ENCODE results near the gene RANBP3.
"Not testable (repeated sequence)": the region's sequence is repeated elsewhere in the genome, so short reads cannot be mapped to it uniquely, and the experiment has no call there.

Gene RANBP3

DNA sequence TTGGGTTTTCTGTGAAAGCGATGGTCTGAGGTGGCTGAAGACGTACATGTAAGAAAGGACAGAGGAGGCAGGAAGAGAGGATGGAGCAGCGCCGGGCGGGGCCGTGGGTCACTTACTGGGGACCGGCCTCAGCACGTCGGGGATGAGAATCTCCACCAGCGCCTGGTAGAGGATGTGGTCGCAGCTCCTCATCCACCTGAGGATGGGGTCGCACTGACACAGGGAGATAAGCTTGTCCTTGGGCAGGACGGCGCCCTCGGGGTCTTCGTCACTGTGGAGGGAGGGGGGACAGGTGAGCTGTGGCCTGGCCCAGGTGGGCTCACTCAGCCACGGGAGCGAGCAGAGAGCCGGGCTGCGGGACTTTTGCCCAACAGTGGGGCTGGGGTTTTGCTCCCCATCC lies 29.0 kb upstream of the RANBP3 start:
- no peak for DNase-seq

GRCh38 chr19:6006070-6006446 lies 28.1 kb upstream of the RANBP3 start:
- not testable (repeated sequence) for DNase-seq

GRCh38 chr19:6005321-6006069 lies 27.6 kb upstream of the RANBP3 start:
- DNase-seq = no peak

- no peak for DNase-seq
These were observed 26.0 kb upstream of the RANBP3 start for GRCh38 chr19:6003976-6004375.

DNA sequence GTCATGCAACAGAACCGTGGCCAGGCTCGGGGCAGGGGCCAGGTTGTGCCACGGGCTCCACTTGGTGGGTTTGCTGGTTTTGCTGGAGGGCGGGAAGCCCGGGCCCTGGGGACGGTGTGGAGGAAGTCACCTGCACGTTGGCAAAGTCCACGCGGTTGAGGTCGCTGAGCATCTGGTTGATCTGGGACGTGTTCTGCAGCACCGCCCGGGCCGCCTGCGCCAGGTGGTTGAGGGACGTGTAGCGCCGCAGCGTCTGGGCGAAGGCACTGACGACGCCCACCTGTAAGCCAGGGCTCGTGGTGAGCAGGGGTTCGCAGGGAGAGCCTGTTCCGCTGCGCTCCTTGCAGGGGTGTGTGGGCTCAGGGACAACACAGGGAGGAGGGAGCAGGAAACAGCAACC lies 24.7 kb upstream of the RANBP3 start:
- no peak for DNase-seq

DNA sequence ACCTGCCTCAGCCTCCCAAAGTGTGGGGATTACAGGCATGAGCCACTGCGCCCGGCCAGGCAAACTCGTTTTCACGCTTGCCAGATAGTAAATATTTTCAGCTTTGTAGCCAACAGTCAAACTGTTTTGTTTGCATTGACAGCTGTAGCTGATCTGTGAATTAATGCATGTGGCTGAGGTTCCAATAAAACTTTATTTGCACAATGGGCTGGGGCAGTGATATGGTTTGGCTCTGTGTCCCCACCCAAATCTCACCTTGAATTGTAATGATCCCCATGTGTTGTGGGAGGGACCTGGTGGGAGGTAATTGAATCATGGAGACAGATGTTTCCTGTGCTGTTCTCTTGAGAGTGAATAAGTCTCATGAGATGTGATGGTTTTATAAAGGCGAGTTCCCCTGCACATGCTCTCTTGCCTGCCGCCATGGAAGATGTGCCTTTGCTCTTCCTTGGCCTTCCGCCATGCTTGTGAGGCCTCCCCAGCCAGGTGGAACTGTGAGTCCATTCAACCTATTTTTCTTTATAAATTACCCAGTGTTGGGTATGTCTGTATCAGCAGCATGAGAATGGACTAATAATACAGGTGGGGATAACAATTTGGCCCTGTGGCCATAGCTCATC lies 22.4 kb upstream of the RANBP3 start:
- DNase-seq = no peak

- no peak for DNase-seq
These were observed 21.8 kb upstream of the RANBP3 start for GRCh38 chr19:5999693-6000092.

- no peak for DNase-seq
These were observed 19.4 kb upstream of the RANBP3 start for GRCh38 chr19:5997371-5997770.

GRCh38 chr19:5996623-5997320 lies 18.8 kb upstream of the RANBP3 start:
- no peak for DNase-seq

- DNase-seq = no peak
These were observed 18.2 kb upstream of the RANBP3 start for GRCh38 chr19:5996102-5996501.

DNA sequence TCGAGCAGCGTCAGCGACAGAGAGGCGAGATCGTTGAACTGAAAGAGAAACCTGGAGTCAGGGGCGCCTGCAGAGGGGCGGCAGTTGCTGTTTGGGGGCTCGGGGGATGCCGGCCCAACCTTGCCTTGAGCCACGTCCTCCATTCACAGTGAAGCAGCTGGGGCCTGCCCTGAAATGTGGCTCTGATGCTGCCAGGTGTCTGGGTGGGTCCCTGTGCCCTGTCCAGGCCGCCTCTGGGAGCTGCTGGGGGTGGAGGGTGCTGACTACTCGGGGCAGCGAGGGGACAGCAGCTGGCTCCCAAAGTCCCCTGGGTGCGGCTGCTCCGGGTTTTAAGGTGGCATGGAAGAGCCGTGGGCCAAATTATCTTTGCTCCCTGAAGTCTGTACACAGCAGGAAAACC lies 17.7 kb upstream of the RANBP3 start:
- no peak for DNase-seq

- DNase-seq = no peak
These were observed 16.6 kb upstream of the RANBP3 start for GRCh38 chr19:5994405-5995165.

GRCh38 chr19:5993648-5994358 lies 15.9 kb upstream of the RANBP3 start:
- no peak for DNase-seq

GRCh38 chr19:5993201-5993600 lies 15.3 kb upstream of the RANBP3 start:
- DNase-seq = no peak

DNA sequence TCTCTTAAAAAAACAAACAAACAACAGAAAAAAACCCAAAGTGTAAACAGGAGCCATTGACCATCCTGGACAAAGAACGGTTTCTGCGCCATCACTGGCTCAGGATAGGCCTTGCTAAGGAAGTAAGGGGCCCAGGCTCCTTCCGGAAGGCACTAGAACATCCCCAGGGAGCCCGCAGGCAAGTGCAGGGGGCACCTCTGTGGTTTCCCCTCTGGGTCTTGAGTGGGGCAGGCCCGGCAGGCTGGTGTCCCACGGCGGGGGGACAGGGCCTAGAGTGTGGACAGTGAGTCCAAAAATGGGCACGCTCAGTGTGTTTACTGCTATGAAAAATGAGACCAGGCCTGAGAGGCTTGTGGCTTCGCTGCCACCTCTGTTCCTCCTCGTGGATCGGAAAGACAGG lies 14.8 kb upstream of the RANBP3 start:
- no peak for DNase-seq

DNA sequence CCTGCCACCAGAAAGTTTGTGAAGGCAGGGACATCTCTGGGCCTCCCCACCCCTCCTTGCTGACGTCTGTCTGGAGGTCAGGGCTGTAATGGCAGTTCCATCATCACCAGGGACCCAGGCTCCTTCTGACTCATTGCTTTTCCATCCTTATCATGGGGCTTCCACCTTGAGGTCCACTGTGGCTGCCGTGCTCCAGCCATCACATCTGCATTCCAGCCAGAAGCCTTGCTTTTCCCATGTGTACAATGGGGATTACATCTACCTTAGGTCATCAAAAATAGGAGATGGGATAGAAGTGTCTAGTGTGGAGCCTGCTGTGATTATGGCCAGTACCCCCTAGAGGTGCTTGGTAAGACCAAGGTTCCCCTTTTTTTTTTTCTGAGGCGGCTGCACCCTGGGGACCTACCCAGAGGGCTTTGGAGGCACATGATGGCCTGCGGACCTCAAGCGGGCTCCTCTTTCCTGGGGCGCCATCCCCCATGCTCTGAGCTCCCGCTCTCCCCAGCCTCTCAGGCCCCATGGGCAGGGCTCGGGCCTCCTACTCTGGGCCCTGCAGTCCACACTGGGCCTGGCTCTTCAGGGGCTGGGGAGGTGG lies 13.4 kb upstream of the RANBP3 start:
- DNase-seq = no peak

GRCh38 chr19:5990289-5990797 lies 12.4 kb upstream of the RANBP3 start:
- no peak for DNase-seq

- no peak for DNase-seq
These were observed 11.6 kb upstream of the RANBP3 start for GRCh38 chr19:5989388-5990074.

DNA sequence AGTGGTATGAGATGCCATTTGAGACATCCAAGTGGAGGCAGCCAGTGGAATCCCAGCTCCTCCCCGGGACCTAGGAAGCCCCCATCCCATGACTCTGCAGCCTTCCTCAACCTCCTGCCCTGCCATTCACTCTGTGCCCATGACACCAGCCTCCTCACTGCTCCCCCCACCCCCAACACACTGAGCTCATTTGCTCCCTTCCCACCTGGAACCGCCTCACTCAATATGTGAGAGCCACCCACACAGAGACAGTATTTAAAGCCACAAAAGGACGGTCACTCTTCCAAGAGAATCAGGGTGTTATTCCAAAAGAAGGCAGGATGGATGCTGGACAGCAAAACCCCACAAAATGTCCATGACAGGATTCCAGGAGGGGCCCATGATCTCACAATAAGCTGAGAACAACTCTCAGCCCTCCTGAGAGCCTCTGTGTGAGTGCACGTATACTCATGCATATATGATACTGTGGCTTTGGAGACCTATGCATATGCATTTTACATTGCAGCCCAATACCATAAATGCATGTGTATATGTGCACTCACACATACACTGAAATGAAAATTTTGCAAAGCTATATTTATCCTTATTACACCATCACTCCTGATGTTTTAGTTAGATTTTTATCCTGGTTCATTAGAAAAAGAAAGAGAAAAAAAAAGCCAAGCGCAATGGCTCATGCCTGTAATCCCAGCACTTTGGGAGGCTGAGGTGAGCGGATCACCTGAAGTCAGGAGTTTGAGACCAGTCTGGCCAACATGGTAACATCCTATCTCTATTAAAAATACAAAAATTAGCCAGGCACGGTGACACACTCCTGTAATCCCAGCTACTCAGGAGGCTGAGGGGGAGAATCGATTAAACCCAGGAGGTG lies 10.8 kb upstream of the RANBP3 start:
- DNase-seq = no peak

DNA sequence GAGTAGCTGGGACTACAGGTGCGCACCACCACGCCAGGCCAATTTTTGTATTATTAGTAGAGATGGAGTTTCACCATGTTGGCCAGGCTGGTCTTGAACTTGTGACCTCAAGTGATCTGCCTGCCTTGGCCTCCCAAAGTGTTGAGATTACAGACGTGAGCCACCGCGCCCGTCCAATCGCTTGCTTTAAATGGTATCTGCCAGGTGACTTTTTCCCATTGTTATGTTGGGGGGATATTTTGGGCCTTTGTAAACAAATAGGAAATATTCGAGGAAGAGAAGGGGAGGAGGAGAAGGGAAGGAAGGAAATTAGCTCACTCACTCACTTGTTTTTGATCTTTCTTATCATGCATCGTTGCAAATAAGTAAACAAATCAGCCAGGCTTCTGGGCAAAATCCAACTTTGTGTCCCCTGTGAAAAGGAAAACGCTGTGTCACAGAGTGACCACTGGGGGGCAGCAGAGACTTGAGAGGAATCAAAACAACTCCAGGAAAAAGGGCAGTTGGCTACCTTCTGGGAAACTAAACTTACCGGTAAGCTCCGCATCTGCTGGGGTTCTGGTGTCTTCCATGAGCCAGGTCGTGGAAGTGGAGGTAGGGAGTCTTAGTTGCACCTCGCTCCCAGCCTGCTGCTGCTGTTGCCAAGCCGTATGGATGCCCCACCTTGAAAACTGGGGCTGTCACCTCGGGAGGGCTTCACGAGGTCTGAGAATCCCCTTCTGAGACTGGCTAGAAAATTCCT lies 9.3 kb upstream of the RANBP3 start:
- DNase-seq = peak; percentile 74

Measured in activated CD4-positive, alpha-beta T cell treated with anti-CD3 and anti-CD28 coated beads, Interleukin-2, amount 50 U/mL, for 1 hour (primary cell).